HEK293T (cell line): ENCODE measurements around the gene ANXA7.

Experiments used
- ARNT ChIP-seq: fragments of 450-650 bp; IDR thresholded peaks from 2 replicates; pipeline ENCODE4 v1.6.1; 2017; ENCODE audit warnings: mild to moderate bottlenecking
- BHLHE40 ChIP-seq: fragments of 450-650 bp; IDR thresholded peaks from 2 replicates; pipeline ENCODE4 v1.6.1; 2016; ENCODE audit warnings: mild to moderate bottlenecking, moderate library complexity, borderline replicate concordance
- CTBP1 ChIP-seq: fragments of 450-650 bp; IDR thresholded peaks from 2 replicates; pipeline ENCODE4 v1.6.1; 2016; ENCODE audit warnings: borderline replicate concordance
- ELF4 ChIP-seq: fragments of 450-650 bp; IDR thresholded peaks from 2 replicates; pipeline ENCODE4 v1.6.1; 2017; ENCODE audit warnings: antibody characterized with exemption
- FOXA1 ChIP-seq: fragments of 450-650 bp; IDR thresholded peaks from 2 replicates; pipeline ENCODE4 v1.6.1; 2016; ENCODE audit warnings: mild to moderate bottlenecking
- FOXK2 ChIP-seq: fragments of 450-650 bp; IDR thresholded peaks from 2 replicates; pipeline ENCODE4 v1.6.1; 2016; ENCODE audit warnings: mild to moderate bottlenecking
- FOXM1 ChIP-seq: fragments of 450-650 bp; IDR thresholded peaks from 2 replicates; pipeline ENCODE4 v1.6.1; 2017; ENCODE audit warnings: mild to moderate bottlenecking, borderline replicate concordance
- HDGF ChIP-seq: fragments of 450-650 bp; IDR thresholded peaks from 2 replicates; pipeline ENCODE4 v1.6.1; 2017; ENCODE audit warnings: antibody characterized with exemption, borderline replicate concordance
- LEF1 ChIP-seq: fragments of 450-650 bp; IDR thresholded peaks from 2 replicates; pipeline ENCODE4 v1.6.1; 2017; ENCODE audit warnings: mild to moderate bottlenecking, borderline replicate concordance
- PKNOX1 ChIP-seq: fragments of 450-650 bp; IDR thresholded peaks from 2 replicates; pipeline ENCODE4 v1.6.1; 2016
- SP1 ChIP-seq: fragments of 450-650 bp; IDR thresholded peaks from 2 replicates; pipeline ENCODE4 v1.6.1; 2017
- SUZ12 ChIP-seq: fragments of 450-650 bp; IDR thresholded peaks from 2 replicates; pipeline ENCODE4 v1.6.1; 2016; ENCODE audit warnings: mild to moderate bottlenecking
- TARDBP ChIP-seq: fragments of 450-650 bp; IDR thresholded peaks from 2 replicates; pipeline ENCODE4 v1.6.1; 2016
- ZNF384 ChIP-seq: fragments of 450-650 bp; IDR thresholded peaks from 2 replicates; pipeline ENCODE4 v1.6.1; 2016

- no peak for TF ChIP-seq SP1
- TF ChIP-seq FOXM1, result no peak
- TF ChIP-seq SUZ12, result no peak
- no peak for TF ChIP-seq BHLHE40
- TF ChIP-seq LEF1, result no peak
- no peak for TF ChIP-seq FOXA1
- no peak for TF ChIP-seq FOXK2
- no peak for TF ChIP-seq ELF4
- TF ChIP-seq PKNOX1, result no peak
- no peak for TF ChIP-seq TARDBP
- no peak for TF ChIP-seq CTBP1
- no peak for TF ChIP-seq ARNT
- no peak for TF ChIP-seq ZNF384
- TF ChIP-seq HDGF, result no peak
These were observed 27.3 kb downstream of the ANXA7 start for GRCh38 chr10:73386583-73386982.
